ELR (cell line): ENCODE results near the gene COPG2.
"Not testable (repeated sequence)": the region's sequence is repeated elsewhere in the genome, so short reads cannot be mapped to it uniquely, and the experiment has no call there.

Experiments
- DNase-seq: peaks from one replicate; pipeline ENCODE4 v3.0.0-alpha.2; 2015; ENCODE audit warnings: low read depth

Gene COPG2

GRCh38 chr7:130649004-130649790 lies 19.4 kb downstream of the COPG2 start:
- peak; percentile 73 for DNase-seq

- DNase-seq: no peak
These were observed 20.0 kb downstream of the COPG2 start for GRCh38 chr7:130648580-130648979.

- DNase-seq: no peak
These were observed 26.2 kb downstream of the COPG2 start for GRCh38 chr7:130642383-130642782.

- DNase-seq: no peak
These were observed 27.1 kb downstream of the COPG2 start for GRCh38 chr7:130641497-130641896.

GRCh38 chr7:130641040-130641439 lies 27.5 kb downstream of the COPG2 start:
- DNase-seq: no peak

- no peak for DNase-seq
These were observed 29.2 kb downstream of the COPG2 start for GRCh38 chr7:130639388-130639787.

- DNase-seq: peak; percentile 74
These were observed 36.4 kb downstream of the COPG2 start for GRCh38 chr7:130632111-130632510.

GRCh38 chr7:130628901-130629300 lies 39.6 kb downstream of the COPG2 start:
- DNase-seq: no peak

- no peak for DNase-seq
These were observed 40.8 kb downstream of the COPG2 start for GRCh38 chr7:130627775-130628174.

GRCh38 chr7:130622866-130623265 lies 45.7 kb downstream of the COPG2 start:
- no peak for DNase-seq

- no peak for DNase-seq
These were observed 53.0 kb downstream of the COPG2 start for GRCh38 chr7:130615583-130615982.

GRCh38 chr7:130614449-130614848 lies 54.1 kb downstream of the COPG2 start:
- DNase-seq: no peak

GRCh38 chr7:130611218-130611617 lies 57.3 kb downstream of the COPG2 start:
- DNase-seq: no peak

GRCh38 chr7:130607066-130607465 lies 61.5 kb downstream of the COPG2 start:
- not testable (repeated sequence) for DNase-seq

GRCh38 chr7:130606161-130606560 lies 62.4 kb downstream of the COPG2 start:
- no peak for DNase-seq

- no peak for DNase-seq
These were observed 70.5 kb downstream of the COPG2 start for GRCh38 chr7:130598056-130598455.

- DNase-seq: no peak
These were observed 72.6 kb downstream of the COPG2 start for GRCh38 chr7:130595986-130596385.

- DNase-seq: no peak
These were observed 75.5 kb downstream of the COPG2 start for GRCh38 chr7:130593033-130593432.

- not testable (repeated sequence) for DNase-seq
These were observed 77.1 kb downstream of the COPG2 start for GRCh38 chr7:130591464-130591863.

- DNase-seq: not testable (repeated sequence)
These were observed 82.6 kb downstream of the COPG2 start for GRCh38 chr7:130585932-130586331.

GRCh38 chr7:130575110-130575509 lies 93.4 kb downstream of the COPG2 start:
- not testable (repeated sequence) for DNase-seq

GRCh38 chr7:130570144-130570543 lies 98.4 kb downstream of the COPG2 start:
- not testable (repeated sequence) for DNase-seq

GRCh38 chr7:130566898-130567280 lies 101.7 kb downstream of the COPG2 start:
- no peak for DNase-seq
